ENCODE measurements around the gene GPX4. TPM values are rescaled to one million over a fixed set of nuclear protein-coding genes. Genes with fewer than 3 reads are reported as not detected.

GPX4 gene
- total and polyA plus RNA-seq, 9 of the 15 experiments (the other 6 are each of a cell fraction or from before 2014, with no cell fraction given) = 61.4 to 661 (median 349) TPM

GRCh38 chr19:1066748-1067340 lies 37.0 kb upstream of the GPX4 start, which contains the start of gene ARHGAP45 (continued):
- no peak for TF ChIP-seq TBL1XR1 (IDR thresholded peaks at IDR 0.05; ENCODE audit: low read length in 2 of 2)
- TF ChIP-seq ZNF766 (CRISPR knock-in tag; conservative IDR thresholded peaks at IDR 0.05) = no peak
- no peak for TF ChIP-seq POLR2AphosphoS2 (IDR thresholded peaks at IDR 0.05; ENCODE audit: low read length)
- no peak for TF ChIP-seq CSDE1 (IDR thresholded peaks at IDR 0.05)
- no peak for TF ChIP-seq ZNF696 (CRISPR knock-in tag; conservative IDR thresholded peaks at IDR 0.05)
- no peak for TF ChIP-seq PRPF4 (IDR thresholded peaks at IDR 0.05; ENCODE audit: insufficient read depth, low read depth, low read length, poor library complexity, severe bottlenecking)
- TF ChIP-seq CEBPG (CRISPR knock-in tag; IDR thresholded peaks at IDR 0.05) = no peak
- no peak for TF ChIP-seq CEBPG (tag; conservative IDR thresholded peaks at IDR 0.05 in 1 of 2, IDR thresholded peaks at IDR 0.05 in 1 of 2)
- TF ChIP-seq REST (IDR thresholded peaks at IDR 0.05; ENCODE audit: borderline replicate concordance) = no peak
- TF ChIP-seq REST (CRISPR knock-in tag; IDR thresholded peaks at IDR 0.05; ENCODE audit: low read depth) = no peak
- TF ChIP-seq ZNF280A (IDR thresholded peaks at IDR 0.05; ENCODE audit: low read depth, partially characterized antibody) = no peak
- TF ChIP-seq PHB (CRISPR knock-in tag; IDR thresholded peaks at IDR 0.05) = no peak
- no peak for TF ChIP-seq ZFP1 (CRISPR knock-in tag; IDR thresholded peaks at IDR 0.05)
- TF ChIP-seq ATF4 (CRISPR knock-in tag; IDR thresholded peaks at IDR 0.05) = no peak
- no peak for TF ChIP-seq MYBL2 (IDR thresholded peaks at IDR 0.05; ENCODE audit: low read depth)
- TF ChIP-seq MYBL2 (CRISPR knock-in tag; IDR thresholded peaks at IDR 0.05; ENCODE audit: borderline replicate concordance) = no peak
- 0 out of 2 replicates have a peak, but pooled peaks have one; percentile 67 for TF ChIP-seq FOXP1 (CRISPR knock-in tag; IDR thresholded peaks at IDR 0.05)
- TF ChIP-seq USF1 (CRISPR knock-in tag; IDR thresholded peaks at IDR 0.05) = peak; percentile 83
